K562 (cell line): Measurements from ENCODE around the gene ACKR3. TPM values are rescaled to one million over a fixed set of nuclear protein-coding genes. Genes with fewer than 3 reads are reported as not detected.

ENCODE experiments used
- ATAC-seq: fragments of 200-7000 bp; cut with Tn5 transposase; 3 replicates; pipeline ENCODE4 v1.9.1; 2020; ENCODE audit warnings: moderate library complexity
- BruUV-seq: library from RNA; stranded (reverse); fragments of 400-500 nt; replicated peaks from 2 replicates; lab custom pipeline; 2021; lab: Mats Ljungman, UMichigan
- CTCF ChIA-PET: fragments of 300-600 bp; formaldehyde crosslinking; extraction: SDS; loops from one replicate; lab custom pipeline; 2021; ENCODE audit warnings: low intra/inter-chr PET ratio; lab: Yijun Ruan, JAX
- POLR2A ChIA-PET: fragments of 300-600, 350-650 bp; sonication (Branson Sonifier 250); formaldehyde crosslinking; extraction: SDS; loops from one replicate; lab custom pipeline; 2021; ENCODE audit warnings: antibody characterized with exemption, inconsistent platforms; lab: Yijun Ruan, JAX
- DNase-seq, 4 experiments: peaks; one replicate each; pipeline versions ENCODE4 v3.0.0 to v3.0.0-alpha.2; 2011 to 2018; ENCODE audit warnings: low spot score in 3 of 4, mixed read lengths in 3 of 4; ENCODE audit errors: extremely low read depth in 1 of 4
- FAIRE-seq: peaks from 2 replicates; lab custom pipeline; 2011; peaks lifted over from hg19 to GRCh38; lab: Jason Lieb, UNC
- H2AFZ ChIP-seq: 2 replicates; pipeline ENCODE4 v1.6.0; 2011; ENCODE audit warnings: low read depth, low read length, control low read depth, inconsistent platforms
- H3K27ac ChIP-seq: fragments of 200-600 bp; 3 replicates; pipeline ENCODE4 v1.8.0; 2011; ENCODE audit warnings: low read depth, mild to moderate bottlenecking, control low read depth, inconsistent platforms, low read length, moderate library complexity, mixed read lengths; ENCODE audit errors: extremely low read depth
- H3K27me3 ChIP-seq, 2 experiments: fragments of 300-600 bp in 1 of 2; 2 replicates in 1 of 2; 3 replicates in 1 of 2; pipeline versions ENCODE4 v1.6.0 to v1.8.0; 2011; ENCODE audit warnings: inconsistent platforms in 2 of 2, low read length in 2 of 2, mild to moderate bottlenecking in 1 of 2, mixed read lengths in 1 of 2, moderate library complexity in 1 of 2; ENCODE audit not compliant: control insufficient read depth in 2 of 2, insufficient read depth in 2 of 2
- H3K36me3 ChIP-seq: fragments of 300-600 bp; 3 replicates; pipeline ENCODE4 v1.8.0; 2011; ENCODE audit warnings: mild to moderate bottlenecking, low read length, inconsistent platforms; ENCODE audit not compliant: control insufficient read depth, insufficient read depth
- H3K4me1 ChIP-seq, 2 experiments: fragments of 200-600 bp in 1 of 2; replicated peaks in 1 of 2; 2 replicates in 1 of 2; 3 replicates in 1 of 2; pipeline versions ENCODE4 v1.5.1 to v1.8.0; 2011; ENCODE audit warnings: inconsistent platforms in 2 of 2, low read length in 2 of 2, mild to moderate bottlenecking in 1 of 2, mixed read lengths in 1 of 2, moderate library complexity in 1 of 2; ENCODE audit not compliant: control insufficient read depth in 2 of 2, insufficient read depth in 2 of 2
- H3K4me2 ChIP-seq: 2 replicates; pipeline ENCODE4 v1.6.1; 2011; ENCODE audit warnings: low read length, control low read depth, inconsistent platforms, mixed read lengths; ENCODE audit not compliant: insufficient read depth
- H3K4me3 ChIP-seq: fragments of 200-600 bp; sonication (generic), shearing (Covaris generic); 2 replicates; pipeline ENCODE4 v1.5.1; 2016; ENCODE audit warnings: control low read depth, inconsistent platforms
- H3K79me2 ChIP-seq: fragments of 200-600 bp; 3 replicates; pipeline ENCODE4 v1.8.0; 2011; ENCODE audit warnings: low read length, inconsistent platforms; ENCODE audit not compliant: control insufficient read depth, insufficient read depth
- H3K9ac ChIP-seq, 2 experiments: 2 replicates each; pipeline versions ENCODE4 v1.6.0 to v1.6.1; 2011; ENCODE audit warnings: low read depth in 2 of 2, low read length in 2 of 2, control low read depth in 1 of 2, inconsistent platforms in 1 of 2, mild to moderate bottlenecking in 1 of 2, mixed read lengths in 1 of 2; ENCODE audit not compliant: insufficient read depth in 1 of 2
- H3K9me1 ChIP-seq: one replicate; pipeline ENCODE4 v1.6.0; 2011; ENCODE audit warnings: inconsistent platforms, mild to moderate bottlenecking, low read length, moderate library complexity; ENCODE audit not compliant: control insufficient read depth, insufficient read depth
- H3K9me3 ChIP-seq: replicated peaks from 2 replicates; pipeline ENCODE4 v1.5.1; 2011; ENCODE audit warnings: low read depth, low read length, inconsistent platforms; ENCODE audit not compliant: control insufficient read depth, insufficient read depth
- H4K20me1 ChIP-seq: replicated peaks from 2 replicates; pipeline ENCODE4 v1.6.1; 2011; ENCODE audit warnings: low read length, inconsistent platforms, mixed read lengths; ENCODE audit not compliant: control insufficient read depth, insufficient read depth
- ADNP ChIP-seq: fragments of 200-800 bp; sonication (Bioruptor generic); IDR thresholded peaks from 2 replicates; pipeline ENCODE4 v1.6.1; 2016; ENCODE audit warnings: missing genetic modification characterization, missing compliant biosample characterization
- ARID3A ChIP-seq: IDR thresholded peaks from 2 replicates; pipeline ENCODE4 v1.6.1; 2012; ENCODE audit warnings: low read depth, low read length, improper control_type of control experiment, borderline replicate concordance
- CC2D1A ChIP-seq: fragments of 450-650 bp; IDR thresholded peaks from 2 replicates; pipeline ENCODE4 v1.6.1; 2017; ENCODE audit warnings: mild to moderate bottlenecking
- ETS1 ChIP-seq: conservative IDR thresholded peaks from 2 replicates; pipeline ENCODE4 v1.6.1; 2011; ENCODE audit warnings: low read depth, mild to moderate bottlenecking, low read length; ENCODE audit not compliant: control insufficient read depth
- KAT2B ChIP-seq: IDR thresholded peaks from one replicate; pipeline ENCODE4 v1.6.1; 2012; ENCODE audit warnings: low read depth, mild to moderate bottlenecking, control low read depth, inconsistent platforms, low read length, moderate library complexity
- POLR2G ChIP-seq: fragments of 200-400 bp; formaldehyde crosslinking; IDR thresholded peaks from 2 replicates; pipeline ENCODE4 v1.6.1; 2017; ENCODE audit warnings: low read depth, mild to moderate bottlenecking, antibody characterized with exemption, low read length, moderate library complexity
- STAT5B ChIP-seq: fragments of 250-450 bp; sonication (Bioruptor Pico); IDR thresholded peaks from 2 replicates; pipeline ENCODE4 v1.8.0; 2021; ENCODE audit warnings: mild to moderate bottlenecking, inconsistent platforms
- YY1 ChIP-seq, 3 experiments: IDR thresholded peaks; 2 replicates each; pipeline ENCODE4 v1.6.1; 2011; ENCODE audit warnings: low read length in 2 of 3, mild to moderate bottlenecking in 2 of 3, moderate library complexity in 2 of 3, borderline replicate concordance in 1 of 3, control low read depth in 1 of 3, low read depth in 1 of 3; ENCODE audit not compliant: insufficient read depth in 3 of 3, insufficient replicate concordance in 2 of 3, control insufficient read depth in 1 of 3, insufficient read length in 1 of 3; ENCODE audit errors: extremely low read depth in 1 of 3
- ZBTB33 ChIP-seq: sonication (generic); formaldehyde crosslinking; IDR thresholded peaks from 2 replicates; pipeline ENCODE4 v1.8.1; 2023; ENCODE audit warnings: mild to moderate bottlenecking, missing genetic modification reagents
- ZC3H8 ChIP-seq: fragments of 450-650 bp; IDR thresholded peaks from 2 replicates; pipeline ENCODE4 v1.6.1; 2017
- ZFP30 ChIP-seq: fragments of 250-450 bp; sonication (Bioruptor Pico); IDR thresholded peaks from 2 replicates; pipeline ENCODE4 v1.8.0; 2022; ENCODE audit warnings: moderate library complexity, mild to moderate bottlenecking, inconsistent platforms, borderline replicate concordance
- ZNF507 ChIP-seq: conservative IDR thresholded peaks from 2 replicates; pipeline ENCODE4 v1.6.1; 2017; ENCODE audit warnings: missing genetic modification characterization, missing compliant biosample characterization
- ZNF668 ChIP-seq: fragments of 250-450 bp; sonication (Bioruptor Pico); IDR thresholded peaks from 2 replicates; pipeline ENCODE4 v1.8.0; 2022; ENCODE audit warnings: mild to moderate bottlenecking, inconsistent platforms
- WGBS: fragments of 100-300 bp; shearing (Covaris generic); methylation state at CpG from one replicate; pipeline ENCODE4 v1.1.6; 2016; ENCODE audit warnings: low coverage, mixed read lengths; ENCODE audit not compliant: insufficient coverage; ENCODE audit errors: missing lambda C conversion rate; 5-methylcytosine and 5-hydroxymethylcytosine counted together
- in situ Hi-C: fragments of 300-500 bp; cut with MboI; formaldehyde crosslinking; loops from 4 replicates; pipeline ENCODE4 v1.15.0; 2018; ENCODE audit warnings: inconsistent platforms, mixed read lengths
- intact Hi-C: fragments of 100-400 bp; cut with micrococcal nuclease; formaldehyde crosslinking; loops from 2 replicates; pipeline ENCODE4 v1.14.2; 2022
- polyA plus RNA-seq, 8 experiments: library from polyadenylated mRNA; depleted of rRNA in 4 of 8; stranded (reverse) in 5 of 8; unstranded in 3 of 8; fragments of >200 nt; fragmentation: Nextera tagmentation in 2 of 8; fragmentation: Illumina TruSeq in 1 of 8; extraction: Ambion mirVana in 2 of 8; extraction: Trizol in 1 of 8; gene quantifications; 2 replicates each; pipeline versions ENCODE4 v1.2.1 to v1.2.3, GENCODE V29; 2011 to 2014; ENCODE audit warnings: inconsistent platforms in 1 of 8, missing spikeins in 1 of 8
- total RNA-seq, 7 experiments: library from RNA; depleted of rRNA in 6 of 7; stranded (reverse); fragments of >200 nt in 6 of 7; fragmentation: Illumina TruSeq in 2 of 7; extraction: Trizol in 2 of 7; gene quantifications; 2 replicates each; pipeline versions ENCODE4 v1.2.1 to v1.2.3, GENCODE V29; 2011 to 2021; ENCODE audit warnings: low replicate concordance in 1 of 7

ACKR3 gene
- total and polyA plus RNA-seq, 9 of the 15 experiments (the other 6 are each of a cell fraction or from before 2014, with no cell fraction given) = 0.07 TPM; not detected in 8

GRCh38 chr2:236570081-236570868 lies 650 bp downstream of the ACKR3 start:
- 2% methylated on average over 5 of the region's 6 CpGs for WGBS
- CTCF ChIA-PET = no interaction called here
- Histone ChIP-seq H4K20me1 (no peaks in the 10 kb centered on the region; the same call in 1 of the 2 replicates), H3K9me1 (no peaks in the 10 kb centered on the region), H3K36me3 (no peaks in the 10 kb centered on the region), H3K4me3 (no peak overlapping the region), H3K27me3 (peaks cover 0 to 33% of the 10 kb centered on the region in 2 experiments; a peak in 4 of 5 replicates), H3K9ac (no peak overlapping the region), H2AFZ (no peak overlapping the region), H3K9me3 (no peaks in the 10 kb centered on the region), H3K4me1 (no peaks in the 10 kb centered on the region), H3K27ac (no peak overlapping the region), H3K4me2 (no peak overlapping the region), H3K79me2 (no peaks in the 10 kb centered on the region)
- POLR2A ChIA-PET = no interaction called here
- ATAC-seq (no peak), FAIRE-seq (no peak), DNase-seq (no peak)
- TF ChIP-seq ADNP (tag) (no peak), ETS1 (no peak), YY1 (IDR thresholded peaks at IDR 0.05; ENCODE audit: borderline replicate concordance in 1 of 3, control insufficient read depth in 1 of 3, extremely low read depth in 1 of 3, insufficient read depth in 3 of 3, insufficient read length in 1 of 3, insufficient replicate concordance in 2 of 3, low read depth in 1 of 3, low read length in 2 of 3) (no peak), CC2D1A (no peak), ZNF668 (CRISPR knock-in tag) (no peak), STAT5B (no peak), POLR2G (no peak), ZFP30 (no peak), ZBTB33 (CRISPR knock-in tag) (no peak), ZC3H8 (no peak), ARID3A (no peak), ZNF507 (tag) (no peak), KAT2B (no peak)
- intact Hi-C loops = no loop called here
- in situ Hi-C loops = no loop called here
- no TSS peak for BruUV-seq
